AG04450 (cell line): Measurements from ENCODE around the gene DGKZ. TPM values are rescaled to one million over a fixed set of nuclear protein-coding genes. Genes with fewer than 3 reads are reported as not detected.
"Not testable (repeated sequence)": the region's sequence is repeated elsewhere in the genome, so short reads cannot be mapped to it uniquely, and the experiment has no call there.

ENCODE experiments used
- CTCF ChIA-PET: fragments of 300-600, 350-600 bp; formaldehyde crosslinking; extraction: SDS; loops from one replicate; lab custom pipeline; 2022; ENCODE audit warnings: antibody characterized with exemption, inconsistent platforms; lab: Charles Lee
- POLR2A ChIA-PET: fragments of 350-600 bp; formaldehyde crosslinking; extraction: SDS; loops from one replicate; lab custom pipeline; 2021; ENCODE audit warnings: antibody characterized with exemption, inconsistent platforms; lab: Yijun Ruan, JAX
- DNase-seq: peaks from one replicate; pipeline ENCODE4 v3.0.0-alpha.2; 2011; ENCODE audit warnings: low read depth, low spot score
- H3K27ac ChIP-seq: one replicate; pipeline ENCODE4 v1.5.1; 2012; ENCODE audit warnings: low read depth, low read length, control low read depth
- H3K27me3 ChIP-seq: one replicate; pipeline ENCODE4 v1.6.0; 2012; ENCODE audit warnings: low read length; ENCODE audit not compliant: control insufficient read depth, insufficient read depth
- H3K4me3 ChIP-seq: 2 replicates; pipeline ENCODE4 v1.5.1; 2011; ENCODE audit warnings: mild to moderate bottlenecking, low read depth, low read length, control low read depth
- H3K9me3 ChIP-seq: 2 replicates; pipeline ENCODE4 v1.5.1; 2012; ENCODE audit warnings: low read length; ENCODE audit not compliant: control insufficient read depth, insufficient read depth
- CTCF ChIP-seq: IDR thresholded peaks from 2 replicates; pipeline ENCODE4 v1.5.1; 2011; ENCODE audit warnings: low read depth, low read length, control low read depth, inconsistent platforms
- polyA plus RNA-seq: library from polyadenylated mRNA; depleted of rRNA; stranded (reverse); fragments of >200 nt; gene quantifications from 2 replicates; pipeline ENCODE4 v1.2.3, GENCODE V29; 2011

Gene DGKZ
- polyA plus RNA-seq, 1 experiment: 15.8 TPM

- TF ChIP-seq CTCF: no peak
- Histone ChIP-seq H3K4me3 (no peak overlapping the region), H3K27ac (no peak overlapping the region), H3K9me3 (peaks cover 4% of the 10 kb centered on the region; the same call in 1 of the 2 replicates), H3K27me3 (no peaks in the 10 kb centered on the region)
- DNase-seq: no peak
- ChIA-PET POLR2A (no interaction called here), CTCF (no interaction called here)
These were observed 30.0 kb downstream of the DGKZ start for GRCh38 chr11:46377290-46377689.

DNA sequence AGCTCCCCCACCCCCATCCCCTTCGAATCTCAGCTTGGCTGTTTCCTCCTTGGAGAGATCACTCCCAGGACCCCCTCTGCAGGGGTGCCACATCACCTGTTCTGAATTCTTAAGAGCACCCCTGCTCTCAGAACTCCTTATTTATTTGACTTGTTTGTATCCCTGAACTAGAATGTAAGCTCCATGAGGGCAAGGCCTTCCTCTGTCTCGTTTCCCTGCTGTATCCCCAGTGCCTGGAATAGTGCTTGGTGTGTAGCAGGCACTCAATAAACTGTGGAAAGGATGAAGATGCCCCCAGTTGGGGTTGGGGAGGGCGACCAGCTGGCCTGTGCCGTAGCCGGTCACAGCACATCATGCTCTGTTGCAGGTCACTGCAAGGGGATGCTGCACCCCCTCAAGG lies 30.6 kb downstream of the DGKZ start:
- DNase-seq: no peak
- TF ChIP-seq CTCF: no peak
- H3K9me3 ChIP-seq: peaks cover 4% of the 10 kb centered on the region; the same call in 1 of the 2 replicates
- ChIA-PET POLR2A (no interaction called here), CTCF (no interaction called here)
- H3K27me3 ChIP-seq: no peaks in the 10 kb centered on the region
- no peak overlapping the region for H3K4me3 ChIP-seq
- no peak overlapping the region for H3K27ac ChIP-seq

DNA sequence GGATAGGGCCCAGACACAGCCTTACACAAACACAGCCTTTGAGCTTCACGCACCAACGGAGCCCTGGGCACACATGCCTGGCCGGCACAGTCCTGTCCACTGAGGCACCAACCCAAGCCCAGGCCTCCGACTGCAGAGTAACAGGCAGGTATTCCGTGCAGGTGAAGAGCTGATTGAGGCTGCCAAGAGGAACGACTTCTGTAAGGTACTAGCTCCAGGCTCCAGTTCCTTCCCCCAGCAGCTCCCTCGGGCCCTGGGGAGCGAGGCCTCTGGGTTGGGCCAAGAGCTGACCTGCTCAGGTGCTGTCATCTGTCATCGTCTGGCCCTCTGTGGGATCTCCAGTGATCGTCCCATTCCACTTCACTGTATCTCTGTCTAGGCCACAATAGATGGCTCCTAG lies 31.0 kb downstream of the DGKZ start:
- H3K4me3 ChIP-seq: no peak overlapping the region
- no peak for TF ChIP-seq CTCF
- no peak for DNase-seq
- no peaks in the 10 kb centered on the region for H3K27me3 ChIP-seq
- no peak overlapping the region for H3K27ac ChIP-seq
- POLR2A ChIA-PET: no interaction called here
- H3K9me3 ChIP-seq: peaks cover 4% of the 10 kb centered on the region; the same call in 1 of the 2 replicates
- CTCF ChIA-PET: interaction anchor here (0.7 kb wide), 1 partner anchor 10 kb away, joined by 4 read pairs; no protein-coding TSS in a partner anchor

DNA sequence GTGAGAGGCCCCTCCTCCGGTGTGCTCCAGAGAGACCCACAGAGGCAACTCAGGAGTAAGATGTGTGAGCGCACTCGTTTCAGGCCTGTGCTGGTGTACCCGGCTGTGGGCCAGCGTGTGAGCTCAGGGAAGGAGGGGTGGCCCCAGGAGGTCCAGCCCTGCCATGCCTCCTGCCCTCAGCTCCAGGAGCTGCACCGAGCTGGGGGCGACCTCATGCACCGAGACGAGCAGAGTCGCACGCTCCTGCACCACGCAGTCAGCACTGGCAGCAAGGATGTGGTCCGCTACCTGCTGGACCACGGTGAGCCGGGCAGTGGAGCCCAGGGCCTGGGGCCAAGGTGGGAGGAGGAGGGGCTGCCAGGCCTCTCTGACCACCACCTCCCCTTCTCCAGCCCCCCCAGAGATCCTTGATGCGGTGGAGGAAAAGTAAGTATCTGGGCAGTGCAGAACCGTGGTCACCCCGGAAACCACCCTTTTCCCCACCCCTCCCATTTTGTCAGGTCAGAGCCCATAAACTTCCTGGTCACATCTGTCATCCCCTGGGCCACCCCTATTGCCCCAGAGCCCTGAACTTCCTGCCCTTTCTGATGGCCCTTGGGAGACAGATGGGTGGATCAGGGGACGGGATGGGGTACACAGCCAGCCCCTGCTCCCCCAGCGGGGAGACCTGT lies 31.7 kb downstream of the DGKZ start:
- ChIA-PET POLR2A (no interaction called here), CTCF (interaction anchor here (0.7 kb wide), 1 partner anchor 11 kb away, joined by 4 read pairs; no protein-coding TSS in a partner anchor)
- H3K4me3 ChIP-seq: no peak overlapping the region
- peaks cover 4% of the 10 kb centered on the region; the same call in 1 of the 2 replicates for H3K9me3 ChIP-seq
- H3K27me3 ChIP-seq: no peaks in the 10 kb centered on the region
- no peak overlapping the region for H3K27ac ChIP-seq
- no peak for TF ChIP-seq CTCF
- no peak for DNase-seq

DNA sequence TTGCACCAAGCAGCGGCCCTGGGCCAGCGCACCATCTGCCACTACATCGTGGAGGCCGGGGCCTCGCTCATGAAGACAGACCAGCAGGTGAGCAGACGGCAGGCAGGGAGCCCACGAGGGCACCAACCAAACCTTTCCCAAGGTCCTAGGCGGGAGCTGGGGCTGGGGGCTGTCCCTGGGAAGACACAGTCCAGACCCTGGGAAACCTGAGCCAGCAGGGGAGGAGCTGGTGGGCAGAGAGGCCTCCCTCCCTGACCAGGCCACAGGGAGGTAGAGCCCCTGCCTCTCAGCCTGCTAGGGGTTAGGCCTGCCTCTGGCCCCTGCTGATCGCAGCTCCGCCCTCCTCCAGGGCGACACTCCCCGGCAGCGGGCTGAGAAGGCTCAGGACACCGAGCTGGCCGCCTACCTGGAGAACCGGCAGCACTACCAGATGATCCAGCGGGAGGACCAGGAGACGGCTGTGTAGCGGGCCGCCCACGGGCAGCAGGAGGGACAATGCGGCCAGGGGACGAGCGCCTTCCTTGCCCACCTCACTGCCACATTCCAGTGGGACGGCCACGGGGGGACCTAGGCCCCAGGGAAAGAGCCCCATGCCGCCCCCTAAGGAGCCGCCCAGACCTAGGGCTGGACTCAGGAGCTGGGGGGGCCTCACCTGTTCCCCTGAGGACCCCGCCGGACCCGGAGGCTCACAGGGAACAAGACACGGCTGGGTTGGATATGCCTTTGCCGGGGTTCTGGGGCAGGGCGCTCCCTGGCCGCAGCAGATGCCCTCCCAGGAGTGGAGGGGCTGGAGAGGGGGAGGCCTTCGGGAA lies 32.4 kb downstream of the DGKZ start:
- POLR2A ChIA-PET, H3K27ac ChIP-seq, H3K27me3 ChIP-seq, H3K9me3 ChIP-seq, DNase-seq, H3K4me3 ChIP-seq: not testable (repeated sequence)
- CTCF ChIA-PET: interaction anchor here (1.7 kb wide), 1 partner anchor 150 kb away, joined by 5 read pairs; no protein-coding TSS in a partner anchor
